ENCODE data around the gene NR1H3. TPM values are rescaled to one million over a fixed set of nuclear protein-coding genes. Genes with fewer than 3 reads are reported as not detected.

Gene NR1H3
- total RNA-seq, 2 experiments from 2014 or later = 6.2 to 14.7 TPM

GRCh38 chr11:47229161-47229560, 28.6 kb upstream of the NR1H3 start:
- ChIA-PET POLR2A (interaction anchor here (0.6 to 0.7 kb wide), 3 partner anchors 75 to 1154 kb away, joined by 3 read pairs; no protein-coding TSS in a partner anchor), CTCF (ENCODE audit: unreplicated experiment) (interaction anchor here (1.1 kb wide), 1 partner anchor 20 kb away, joined by 3 read pairs; the partner anchor contains the start of gene ACP2)
- no peaks in the 10 kb centered on the region for H3K36me3 ChIP-seq (ENCODE audit: insufficient read depth, low read length)
- BruUV-seq (replicated peaks) = no TSS peak
- no peaks in the 10 kb centered on the region for H4K20me1 ChIP-seq (ENCODE audit: insufficient read depth, low read length)
- no peak overlapping the region for H3K4me2 ChIP-seq (ENCODE audit: low read length)
- H2AFZ ChIP-seq (ENCODE audit: low read length) = no peak overlapping the region
- peaks cover 8% of the 10 kb centered on the region for H3K4me1 ChIP-seq (ENCODE audit: insufficient read depth, low read length, poor library complexity, severe bottlenecking)
- TF ChIP-seq EZH2phosphoT487 (IDR thresholded peaks at IDR 0.05; ENCODE audit: borderline replicate concordance, low read depth, low read length) (no peak), CTCF (conservative IDR thresholded peaks at IDR 0.05; ENCODE audit: low read length) (no peak)
- H3K79me2 ChIP-seq (ENCODE audit: insufficient read depth, low read depth, low read length) = no peaks in the 10 kb centered on the region
- no peak for DNase-seq (ENCODE audit: low spot score)
- no peak overlapping the region for H3K4me3 ChIP-seq (ENCODE audit: low read depth, low read length, poor library complexity, severe bottlenecking)
- no peak overlapping the region for H3K27ac ChIP-seq (ENCODE audit: low read depth, low read length, poor library complexity, severe bottlenecking)
- intact Hi-C loops (cut with micrococcal nuclease; ENCODE audit: unreplicated experiment) = no loop called here
- H3K9me2 ChIP-seq (ENCODE audit: insufficient read depth, low read length) = no peaks in the 10 kb centered on the region
- H3K9me3 ChIP-seq (ENCODE audit: low read length) = no peaks in the 10 kb centered on the region

- H3K79me2 ChIP-seq (ENCODE audit: insufficient read depth, low read depth, low read length) = no peaks in the 10 kb centered on the region
- ChIA-PET CTCF (ENCODE audit: unreplicated experiment) (interaction anchor here (1.0 kb wide), 1 partner anchor 38 kb away, joined by 3 read pairs; no protein-coding TSS in a partner anchor), POLR2A (interaction anchor here (0.7 to 1.3 kb wide), 3 partner anchors 9 to 94 kb away, joined by 4 to 5 read pairs (median 4); no protein-coding TSS in a partner anchor)
- no peak for TF ChIP-seq EZH2phosphoT487 (IDR thresholded peaks at IDR 0.05; ENCODE audit: borderline replicate concordance, low read depth, low read length)
- no peak for TF ChIP-seq CTCF (conservative IDR thresholded peaks at IDR 0.05; ENCODE audit: low read length)
- intact Hi-C loops (cut with micrococcal nuclease; ENCODE audit: unreplicated experiment) = no loop called here
- no TSS peak for BruUV-seq (replicated peaks)
- H3K27ac ChIP-seq (ENCODE audit: low read depth, low read length, poor library complexity, severe bottlenecking) = no peak overlapping the region
- H3K4me1 ChIP-seq (ENCODE audit: insufficient read depth, low read length, poor library complexity, severe bottlenecking) = peaks cover 8% of the 10 kb centered on the region
- H3K36me3 ChIP-seq (ENCODE audit: insufficient read depth, low read length) = peaks cover 5% of the 10 kb centered on the region; the same call in 1 of the 2 replicates
- H3K4me2 ChIP-seq (ENCODE audit: low read length) = no peak overlapping the region
- no peak overlapping the region for H3K4me3 ChIP-seq (ENCODE audit: low read depth, low read length, poor library complexity, severe bottlenecking)
- H4K20me1 ChIP-seq (ENCODE audit: insufficient read depth, low read length) = no peaks in the 10 kb centered on the region
- H3K9me3 ChIP-seq (ENCODE audit: low read length) = no peaks in the 10 kb centered on the region
- no peaks in the 10 kb centered on the region for H3K9me2 ChIP-seq (ENCODE audit: insufficient read depth, low read length)
- no peak for DNase-seq (ENCODE audit: low spot score)
- no peak overlapping the region for H2AFZ ChIP-seq (ENCODE audit: low read length)
Measured at GRCh38 chr11:47233051-47233450, 24.7 kb upstream of the NR1H3 start.

GRCh38 chr11:47233989-47234668, 23.7 kb upstream of the NR1H3 start:
- no peak overlapping the region for H3K4me3 ChIP-seq (ENCODE audit: low read depth, low read length, poor library complexity, severe bottlenecking)
- no peak overlapping the region for H2AFZ ChIP-seq (ENCODE audit: low read length)
- TF ChIP-seq EZH2phosphoT487 (IDR thresholded peaks at IDR 0.05; ENCODE audit: borderline replicate concordance, low read depth, low read length) (no peak), CTCF (conservative IDR thresholded peaks at IDR 0.05; ENCODE audit: low read length) (peak; percentile 66)
- H3K27ac ChIP-seq (ENCODE audit: low read depth, low read length, poor library complexity, severe bottlenecking) = no peak overlapping the region
- ChIA-PET POLR2A (interaction anchor here (0.6 to 1.6 kb wide), 5 partner anchors 14 to 127 kb away, joined by 3 to 7 read pairs (median 3); no protein-coding TSS in a partner anchor), CTCF (ENCODE audit: unreplicated experiment) (interaction anchor here (0.6 to 1.0 kb wide), 2 partner anchors 14 to 37 kb away, joined by 3 read pairs; no protein-coding TSS in a partner anchor)
- DNase-seq (ENCODE audit: low spot score) = peak; percentile 41
- intact Hi-C loops (cut with micrococcal nuclease; ENCODE audit: unreplicated experiment) = no loop called here
- no peak overlapping the region for H3K4me2 ChIP-seq (ENCODE audit: low read length)
- H3K4me1 ChIP-seq (ENCODE audit: insufficient read depth, low read length, poor library complexity, severe bottlenecking) = peaks cover 8% of the 10 kb centered on the region
- H4K20me1 ChIP-seq (ENCODE audit: insufficient read depth, low read length) = no peaks in the 10 kb centered on the region
- H3K9me3 ChIP-seq (ENCODE audit: low read length) = no peaks in the 10 kb centered on the region
- no peaks in the 10 kb centered on the region for H3K79me2 ChIP-seq (ENCODE audit: insufficient read depth, low read depth, low read length)
- H3K9me2 ChIP-seq (ENCODE audit: insufficient read depth, low read length) = no peaks in the 10 kb centered on the region
- no TSS peak for BruUV-seq (replicated peaks)
- H3K36me3 ChIP-seq (ENCODE audit: insufficient read depth, low read length) = peaks cover 12% of the 10 kb centered on the region; the same call in 1 of the 2 replicates

Measured in OCI-LY7 (cell line).